HG03575 (cell line): ENCODE data around the gene TFG.

ENCODE experiments used
- ATAC-seq: cut with Tn5 transposase; IDR thresholded peaks from one replicate; pipeline ENCODE4 v1.9.1; 2021; ENCODE audit not compliant: unreplicated experiment, insufficient number of reproducible peaks, low FRiP score; ENCODE audit errors: extremely low read depth

The TFG gene

DNA sequence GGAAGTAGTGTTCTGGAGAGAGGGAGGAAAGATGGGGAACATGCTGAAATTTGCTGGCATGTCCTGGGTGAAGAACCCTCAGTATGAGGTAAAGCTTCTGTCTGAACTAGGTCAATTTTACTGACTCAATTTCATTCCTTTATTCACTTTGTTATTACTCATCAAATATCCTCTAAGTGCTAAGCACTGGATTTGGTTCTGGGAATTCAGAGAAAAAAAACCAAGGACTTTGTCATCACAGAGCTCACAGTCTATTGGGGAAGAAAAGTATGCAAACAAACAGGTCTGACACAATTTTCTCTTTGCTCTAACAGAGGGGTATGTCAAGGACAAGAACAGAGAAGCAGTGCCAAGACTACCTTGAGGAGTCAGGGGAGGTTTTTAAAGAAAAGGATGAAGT is 68.0 kb downstream of the TFG start:
- ATAC-seq = no peak

DNA sequence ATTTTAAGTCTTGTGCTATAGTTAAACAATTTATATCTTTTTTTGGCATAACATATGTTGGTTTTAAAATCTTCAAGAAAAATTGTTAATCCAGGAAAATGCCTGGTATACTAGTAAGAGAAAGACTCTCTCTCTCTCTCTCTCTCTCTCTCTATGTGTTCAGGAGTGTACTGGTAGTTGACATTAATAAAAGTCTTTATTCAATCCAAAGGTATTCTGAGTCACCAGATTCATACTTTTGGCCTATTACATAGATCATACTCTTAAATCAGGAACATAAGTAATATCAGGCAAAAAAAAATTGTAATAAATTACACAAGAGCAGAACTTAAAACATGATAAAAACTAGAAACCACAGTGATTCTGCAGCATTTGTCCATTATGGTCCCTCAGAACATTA is 70.2 kb downstream of the TFG start:
- ATAC-seq = no peak

DNA sequence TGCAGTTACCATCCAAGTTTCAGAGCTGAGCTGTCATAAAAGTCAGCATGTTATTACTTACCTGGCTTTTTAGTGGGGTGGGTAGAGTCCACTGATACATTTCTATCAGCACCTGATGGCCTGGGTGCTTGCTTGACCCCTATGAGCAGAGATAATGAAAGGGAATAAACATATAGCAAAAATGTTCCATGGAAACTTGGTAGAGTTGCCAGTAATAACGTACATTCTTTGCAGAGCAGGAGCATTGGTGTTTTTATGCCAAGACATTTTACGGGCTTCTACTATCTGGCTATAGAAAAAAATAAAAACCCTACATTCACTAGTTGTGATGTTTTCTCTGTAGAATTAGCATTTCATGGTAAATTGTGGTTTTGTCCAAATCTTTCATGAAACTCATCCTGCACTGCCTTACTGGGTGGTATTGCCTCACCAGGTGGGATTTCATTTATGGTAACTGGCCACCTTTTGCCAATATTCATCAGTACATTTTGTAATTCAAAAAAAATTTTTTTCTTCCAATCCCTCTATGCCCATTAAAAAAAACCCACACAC is 70.9 kb downstream of the TFG start:
- ATAC-seq = no peak

DNA sequence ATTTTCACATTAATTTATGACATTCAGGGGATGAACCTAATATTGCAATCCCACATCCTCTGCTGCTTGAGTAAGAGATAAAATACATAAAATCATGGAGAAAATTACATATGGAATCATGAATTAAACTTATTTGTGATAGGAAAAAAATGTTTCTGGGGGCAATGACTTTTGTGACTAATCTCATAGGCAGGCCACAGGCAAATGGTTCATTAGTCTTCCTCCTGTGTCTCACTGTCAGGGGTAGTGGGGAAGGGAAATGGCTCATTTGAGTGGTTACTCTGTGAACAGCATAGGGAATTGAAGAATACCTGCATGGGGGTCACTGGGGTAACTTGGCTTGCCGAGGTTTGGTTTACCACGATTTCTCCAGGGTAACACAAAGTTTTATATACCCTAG is 72.0 kb downstream of the TFG start:
- no peak for ATAC-seq

DNA sequence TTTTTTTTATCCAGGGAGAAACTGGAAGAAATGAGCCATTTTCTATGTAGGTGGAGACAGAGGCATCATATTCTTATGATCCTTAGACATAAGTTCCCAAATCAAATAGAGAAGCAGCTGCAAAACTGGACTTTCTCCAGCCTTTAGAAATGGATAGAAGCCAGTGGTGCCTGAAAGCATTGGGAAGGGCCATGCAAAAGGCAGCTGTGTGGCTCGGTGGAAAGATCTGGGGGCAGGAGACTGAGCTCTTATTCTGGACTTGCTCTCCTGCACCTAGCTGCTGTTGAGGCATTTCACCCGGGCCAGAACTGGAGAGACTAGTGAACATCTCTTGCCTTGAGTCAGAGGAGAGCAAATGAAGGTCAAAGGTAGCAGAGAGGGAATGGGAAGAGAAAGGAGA is 73.1 kb downstream of the TFG start:
- ATAC-seq = no peak

DNA sequence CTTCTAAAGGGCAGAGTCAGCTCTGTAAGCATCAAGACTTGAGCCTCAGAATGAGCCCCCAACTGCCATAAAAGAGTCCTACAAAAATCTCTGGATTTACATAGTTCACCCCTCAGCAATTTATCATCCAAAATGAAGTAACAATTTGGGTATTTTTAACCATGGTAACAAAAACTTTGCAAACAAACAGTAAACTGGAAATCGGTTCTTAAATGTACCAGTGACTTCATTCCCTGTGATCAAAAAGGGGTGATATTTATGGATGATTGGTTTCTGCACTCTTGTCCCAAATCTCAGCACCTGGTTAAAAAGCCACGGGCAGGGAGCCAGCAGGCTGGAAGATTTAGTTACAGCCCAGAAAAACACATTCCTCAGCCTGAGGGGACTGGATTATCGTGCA is 73.6 kb downstream of the TFG start:
- ATAC-seq = no peak

DNA sequence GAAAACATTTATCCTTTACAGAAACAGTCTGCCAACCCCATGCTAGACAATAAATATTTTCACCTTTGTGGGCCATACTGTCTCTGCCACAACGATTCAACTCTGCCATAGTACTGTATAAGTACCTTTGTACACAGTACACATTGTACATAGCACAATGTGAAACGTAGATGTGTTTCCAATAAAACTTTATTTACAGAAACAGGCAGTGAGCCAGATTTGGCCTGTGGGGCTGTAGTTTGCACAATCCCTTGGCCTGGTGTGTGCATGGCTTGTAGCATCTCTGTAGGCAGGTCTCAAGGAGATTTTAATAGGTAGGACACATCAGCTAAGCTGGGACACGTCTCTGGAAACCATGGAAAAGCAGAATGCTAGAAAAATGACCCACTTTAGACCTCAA is 74.3 kb downstream of the TFG start:
- no peak for ATAC-seq

DNA sequence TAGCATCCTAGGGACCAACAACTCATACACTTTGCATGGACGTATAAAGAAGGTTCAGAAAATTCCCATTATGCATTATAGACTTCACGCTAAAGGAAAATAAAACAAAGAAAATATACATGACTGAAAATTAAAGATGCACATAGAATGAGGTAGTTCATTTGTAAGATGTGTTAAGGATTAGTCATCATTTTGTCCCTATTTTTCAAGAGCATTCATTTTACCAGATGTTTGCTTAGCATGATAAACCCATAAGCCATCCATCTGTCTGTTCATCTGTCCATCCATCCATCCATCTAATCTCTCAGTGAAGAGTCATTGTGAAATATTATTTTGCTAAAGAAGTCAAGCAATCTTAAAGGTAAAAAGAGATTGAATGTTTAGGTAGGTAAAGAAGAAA is 80.3 kb downstream of the TFG start:
- no peak for ATAC-seq

DNA sequence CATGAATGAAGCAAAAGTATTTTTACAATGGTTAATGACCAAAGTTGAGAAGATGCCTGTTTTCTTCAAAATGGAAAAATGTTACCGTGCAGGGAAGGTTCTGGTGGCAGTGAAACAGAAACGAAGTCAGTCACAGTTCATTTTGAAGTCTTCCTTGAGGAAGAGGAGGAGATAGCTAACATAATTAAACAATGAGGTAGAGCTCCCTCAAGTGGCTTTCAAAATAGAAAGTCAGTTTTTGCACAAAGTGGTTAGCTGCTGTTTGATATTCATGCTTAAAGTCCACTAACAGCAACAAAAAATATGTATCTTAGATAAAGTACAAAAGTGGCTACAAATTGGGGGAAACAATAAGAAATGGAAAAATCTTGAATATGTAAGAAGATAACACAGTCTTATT is 87.3 kb downstream of the TFG start:
- no peak for ATAC-seq

DNA sequence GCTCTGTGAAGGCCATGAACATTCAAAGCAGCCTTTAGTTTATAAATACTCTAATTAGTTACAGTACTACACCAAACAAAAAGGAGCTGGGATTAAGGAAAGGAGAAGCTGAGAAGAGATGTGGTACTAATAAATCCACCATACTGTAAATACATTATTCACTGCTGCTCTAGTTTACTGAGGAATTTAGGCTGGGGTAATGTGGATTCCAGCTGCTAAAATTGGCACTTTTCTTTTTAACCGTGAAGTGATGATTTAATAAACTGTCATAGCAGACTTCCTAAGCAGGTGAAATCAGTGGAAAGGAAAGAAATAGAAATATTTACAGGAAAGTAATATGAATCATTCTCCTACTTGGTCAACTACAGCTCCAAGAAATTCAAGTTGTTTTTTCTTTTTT is 88.7 kb downstream of the TFG start:
- ATAC-seq = no peak
